ENCODE data around the gene ZNF232. TPM values are rescaled to one million over a fixed set of nuclear protein-coding genes. Genes with fewer than 3 reads are reported as not detected.

The ZNF232 gene
- polyA plus RNA-seq, 2 of the 4 experiments (the other 2 are of a cell fraction) = 5.1 TPM

DNA sequence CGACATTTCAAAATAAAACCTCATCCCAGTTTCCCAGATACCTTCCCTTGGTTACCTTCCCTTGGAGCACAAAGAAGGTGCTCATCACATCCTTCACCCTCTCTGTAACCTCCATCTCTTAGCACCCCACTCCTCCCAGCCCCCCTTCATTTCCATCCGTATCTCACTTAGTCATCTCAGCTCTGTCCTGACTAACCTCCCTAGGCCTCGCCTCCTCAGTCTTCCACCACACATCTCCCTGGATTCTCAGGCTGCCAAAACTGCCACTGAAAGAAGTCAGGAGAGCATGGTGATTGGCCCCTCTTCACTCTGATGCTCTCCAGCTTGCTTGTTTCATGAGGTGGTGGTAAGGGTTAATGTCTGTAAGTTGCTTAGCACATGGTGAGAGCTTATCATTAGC is 31.1 kb downstream of the ZNF232 start:
- TF ChIP-seq FOXS1 (CRISPR knock-in tag; IDR thresholded peaks at IDR 0.05) = no peak
- TF ChIP-seq, protein P1, sequence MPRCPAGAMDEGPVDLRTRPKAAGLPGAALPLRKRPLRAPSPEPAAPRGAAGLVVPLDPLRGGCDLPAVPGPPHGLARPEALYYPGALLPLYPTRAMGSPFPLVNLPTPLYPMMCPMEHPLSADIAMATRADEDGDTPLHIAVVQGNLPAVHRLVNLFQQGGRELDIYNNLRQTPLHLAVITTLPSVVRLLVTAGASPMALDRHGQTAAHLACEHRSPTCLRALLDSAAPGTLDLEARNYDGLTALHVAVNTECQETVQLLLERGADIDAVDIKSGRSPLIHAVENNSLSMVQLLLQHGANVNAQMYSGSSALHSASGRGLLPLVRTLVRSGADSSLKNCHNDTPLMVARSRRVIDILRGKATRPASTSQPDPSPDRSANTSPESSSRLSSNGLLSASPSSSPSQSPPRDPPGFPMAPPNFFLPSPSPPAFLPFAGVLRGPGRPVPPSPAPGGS (IDR thresholded peaks at IDR 0.05) = no peak
- POLR2A ChIA-PET = interaction anchor here (1.0 kb wide), 1 partner anchor 11 kb away, joined by 3 read pairs; no protein-coding TSS in a partner anchor
- Histone ChIP-seq H3K9me3 (peaks cover 85% of the 10 kb centered on the region), H3K27ac (no peak overlapping the region), H3K4me2 (no peak overlapping the region), H3K4me1 (no peaks in the 10 kb centered on the region), H3K4me3 (no peak overlapping the region)
- CTCF ChIA-PET = interaction anchor here (0.6 to 1.6 kb wide), 5 partner anchors 21 to 112 kb away, joined by 3 to 4 read pairs (median 4); partner anchors contain the start of gene ZNF594
- WGBS (ENCODE audit: missing lambda C conversion rate) = 84% methylated on average over 3 of the region's 3 CpGs
- FAIRE-seq (no peak), DNase-seq (ENCODE audit: low read depth in 1 of 2, low spot score in 1 of 2) (no peak), ATAC-seq (no peak)

GRCh38 chr17:5078106-5079028 is 33.3 kb downstream of the ZNF232 start, which contains the start of gene ZFP3:
Gene ZFP3 (plus strand): TSS chr17:5078467. CDS start chr17:5091505, 13,038 bp downstream.
- peak within 1 kb of the TSS; percentile 67 to 87 for H3K27ac ChIP-seq
- 17% methylated on average over 47 of the region's 75 CpGs for WGBS (ENCODE audit: missing lambda C conversion rate)
- no peaks in the 10 kb centered on the region for H3K4me1 ChIP-seq
- TF ChIP-seq NPAS2 (CRISPR knock-in tag; IDR thresholded peaks at IDR 0.05; ENCODE audit: borderline replicate concordance) = peak; percentile 58; the same call in 1 of the 2 replicates
- TF ChIP-seq PBX3 (IDR thresholded peaks at IDR 0.05) = no peak
- no peak for TF ChIP-seq RAD21 (conservative IDR thresholded peaks at IDR 0.05 in 1 of 2, IDR thresholded peaks at IDR 0.05 in 1 of 2)
- TF ChIP-seq TP53 (CRISPR knock-in tag; IDR thresholded peaks at IDR 0.05) = peak; percentile 64; the same call in 1 of the 2 replicates
- TF ChIP-seq REST (IDR thresholded peaks at IDR 0.05) = no peak
- TF ChIP-seq, protein P2, sequence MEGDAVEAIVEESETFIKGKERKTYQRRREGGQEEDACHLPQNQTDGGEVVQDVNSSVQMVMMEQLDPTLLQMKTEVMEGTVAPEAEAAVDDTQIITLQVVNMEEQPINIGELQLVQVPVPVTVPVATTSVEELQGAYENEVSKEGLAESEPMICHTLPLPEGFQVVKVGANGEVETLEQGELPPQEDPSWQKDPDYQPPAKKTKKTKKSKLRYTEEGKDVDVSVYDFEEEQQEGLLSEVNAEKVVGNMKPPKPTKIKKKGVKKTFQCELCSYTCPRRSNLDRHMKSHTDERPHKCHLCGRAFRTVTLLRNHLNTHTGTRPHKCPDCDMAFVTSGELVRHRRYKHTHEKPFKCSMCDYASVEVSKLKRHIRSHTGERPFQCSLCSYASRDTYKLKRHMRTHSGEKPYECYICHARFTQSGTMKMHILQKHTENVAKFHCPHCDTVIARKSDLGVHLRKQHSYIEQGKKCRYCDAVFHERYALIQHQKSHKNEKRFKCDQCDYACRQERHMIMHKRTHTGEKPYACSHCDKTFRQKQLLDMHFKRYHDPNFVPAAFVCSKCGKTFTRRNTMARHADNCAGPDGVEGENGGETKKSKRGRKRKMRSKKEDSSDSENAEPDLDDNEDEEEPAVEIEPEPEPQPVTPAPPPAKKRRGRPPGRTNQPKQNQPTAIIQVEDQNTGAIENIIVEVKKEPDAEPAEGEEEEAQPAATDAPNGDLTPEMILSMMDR (IDR thresholded peaks at IDR 0.05) = no peak
- TF ChIP-seq RFX5 (IDR thresholded peaks at IDR 0.05) = no peak
- TF ChIP-seq HOXB5 (CRISPR knock-in tag; IDR thresholded peaks at IDR 0.05) = peak; percentile 79; the same call in 1 of the 2 replicates
- TF ChIP-seq, protein P3, sequence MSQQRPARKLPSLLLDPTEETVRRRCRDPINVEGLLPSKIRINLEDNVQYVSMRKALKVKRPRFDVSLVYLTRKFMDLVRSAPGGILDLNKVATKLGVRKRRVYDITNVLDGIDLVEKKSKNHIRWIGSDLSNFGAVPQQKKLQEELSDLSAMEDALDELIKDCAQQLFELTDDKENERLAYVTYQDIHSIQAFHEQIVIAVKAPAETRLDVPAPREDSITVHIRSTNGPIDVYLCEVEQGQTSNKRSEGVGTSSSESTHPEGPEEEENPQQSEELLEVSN (IDR thresholded peaks at IDR 0.05; ENCODE audit: borderline replicate concordance, low read depth) = peak; percentile 95
- TF ChIP-seq PHF8 (IDR thresholded peaks at IDR 0.05; ENCODE audit: borderline replicate concordance, low read depth) = no peak
- TF ChIP-seq ATOH8 (CRISPR knock-in tag; IDR thresholded peaks at IDR 0.05; ENCODE audit: low read depth) = peak; percentile 45; the same call in 1 of the 2 replicates
- TF ChIP-seq USF2 (IDR thresholded peaks at IDR 0.05) = peak; percentile 36; the same call in 1 of the 2 replicates
- TF ChIP-seq FOSB (CRISPR knock-in tag; IDR thresholded peaks at IDR 0.05) = no peak
- no peak for TF ChIP-seq SMC3 (IDR thresholded peaks at IDR 0.05)
- TF ChIP-seq JUN (IDR thresholded peaks at IDR 0.05) = peak in 1 of 2 experiments; percentile 31; a peak in 1 of 5 replicates
- TF ChIP-seq RARB (CRISPR knock-in tag; IDR thresholded peaks at IDR 0.05) = no peak
- TF ChIP-seq CHD4 (IDR thresholded peaks at IDR 0.05; ENCODE audit: borderline replicate concordance) = no peak
- TF ChIP-seq, protein P4, sequence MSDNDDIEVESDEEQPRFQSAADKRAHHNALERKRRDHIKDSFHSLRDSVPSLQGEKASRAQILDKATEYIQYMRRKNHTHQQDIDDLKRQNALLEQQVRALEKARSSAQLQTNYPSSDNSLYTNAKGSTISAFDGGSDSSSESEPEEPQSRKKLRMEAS (IDR thresholded peaks at IDR 0.05) = peak; percentile 99
- peak; percentile 7 for TF ChIP-seq POLR2A (IDR thresholded peaks at IDR 0.05; ENCODE audit: low read length)
- ChIA-PET CTCF (interaction anchor here (0.6 to 1.6 kb wide), 6 partner anchors 11 to 114 kb away, joined by 3 to 6 read pairs (median 4); no protein-coding TSS in a partner anchor), POLR2A (interaction anchor here (1.0 kb wide), 1 partner anchor 111 kb away, joined by 3 read pairs; the partner anchor contains the start of gene SPAG7)
- H3K4me3 ChIP-seq = peak within 1 kb of the TSS; percentile 61
- ATAC-seq (peak; percentile 96 to 98), DNase-seq (ENCODE audit: low read depth in 1 of 2, low spot score in 1 of 2) (peak; percentile 70 to 92), FAIRE-seq (no peak)
- peaks cover 67% of the 10 kb centered on the region for H3K9me3 ChIP-seq
- peak within 1 kb of the TSS; percentile 78 for H3K4me2 ChIP-seq

Data from A549 (cell line).